ENCODE data around the gene C2orf15.
"Not testable (repeated sequence)": the region's sequence is repeated elsewhere in the genome, so short reads cannot be mapped to it uniquely, and the experiment has no call there.

Gene C2orf15

GRCh38 chr2:99181624-99182000 is 40.1 kb downstream of the C2orf15 start:
- peak overlapping the region; percentile 85 for H3K4me3 ChIP-seq (ENCODE audit: control insufficient read depth, low read depth, low read length)
- DNase-seq (ENCODE audit: low read depth) = no peak
- no peak for TF ChIP-seq CTCF (IDR thresholded peaks at IDR 0.05; ENCODE audit: control insufficient read depth, insufficient read depth, low read depth, low read length, missing control alignments)

- no peak overlapping the region for H3K4me3 ChIP-seq (ENCODE audit: control insufficient read depth, low read depth, low read length)
- no peak for DNase-seq (ENCODE audit: low read depth)
- no peak for TF ChIP-seq CTCF (IDR thresholded peaks at IDR 0.05; ENCODE audit: control insufficient read depth, insufficient read depth, low read depth, low read length, missing control alignments)
These were observed 41.5 kb downstream of the C2orf15 start for GRCh38 chr2:99183025-99183424.

GRCh38 chr2:99184811-99185210 is 43.3 kb downstream of the C2orf15 start:
- no peak overlapping the region for H3K4me3 ChIP-seq (ENCODE audit: control insufficient read depth, low read depth, low read length)
- no peak for TF ChIP-seq CTCF (IDR thresholded peaks at IDR 0.05; ENCODE audit: control insufficient read depth, insufficient read depth, low read depth, low read length, missing control alignments)
- no peak for DNase-seq (ENCODE audit: low read depth)

GRCh38 chr2:99187011-99187410 is 45.5 kb downstream of the C2orf15 start:
- DNase-seq (ENCODE audit: low read depth) = no peak
- TF ChIP-seq CTCF (IDR thresholded peaks at IDR 0.05; ENCODE audit: control insufficient read depth, insufficient read depth, low read depth, low read length, missing control alignments) = no peak
- no peak overlapping the region for H3K4me3 ChIP-seq (ENCODE audit: control insufficient read depth, low read depth, low read length)

GRCh38 chr2:99188357-99188756 is 46.9 kb downstream of the C2orf15 start:
- no peak for DNase-seq (ENCODE audit: low read depth)
- no peak overlapping the region for H3K4me3 ChIP-seq (ENCODE audit: control insufficient read depth, low read depth, low read length)
- TF ChIP-seq CTCF (IDR thresholded peaks at IDR 0.05; ENCODE audit: control insufficient read depth, insufficient read depth, low read depth, low read length, missing control alignments) = no peak

- peak; percentile 2 for TF ChIP-seq CTCF (IDR thresholded peaks at IDR 0.05; ENCODE audit: control insufficient read depth, insufficient read depth, low read depth, low read length, missing control alignments)
- DNase-seq (ENCODE audit: low read depth) = no peak
- H3K4me3 ChIP-seq (ENCODE audit: control insufficient read depth, low read depth, low read length) = no peak overlapping the region
These were observed 49.0 kb downstream of the C2orf15 start for GRCh38 chr2:99190548-99190947.

- H3K4me3 ChIP-seq (ENCODE audit: control insufficient read depth, low read depth, low read length); DNase-seq (ENCODE audit: low read depth): not testable (repeated sequence)
These were observed 50.9 kb downstream of the C2orf15 start for GRCh38 chr2:99192364-99192763.
